ENCODE results near the gene EYS. TPM values are rescaled to one million over a fixed set of nuclear protein-coding genes. Genes with fewer than 3 reads are reported as not detected.

The EYS gene
- total and polyA plus RNA-seq, 4 donors = 0.08 to 0.63 (median 0.36) TPM

DNA sequence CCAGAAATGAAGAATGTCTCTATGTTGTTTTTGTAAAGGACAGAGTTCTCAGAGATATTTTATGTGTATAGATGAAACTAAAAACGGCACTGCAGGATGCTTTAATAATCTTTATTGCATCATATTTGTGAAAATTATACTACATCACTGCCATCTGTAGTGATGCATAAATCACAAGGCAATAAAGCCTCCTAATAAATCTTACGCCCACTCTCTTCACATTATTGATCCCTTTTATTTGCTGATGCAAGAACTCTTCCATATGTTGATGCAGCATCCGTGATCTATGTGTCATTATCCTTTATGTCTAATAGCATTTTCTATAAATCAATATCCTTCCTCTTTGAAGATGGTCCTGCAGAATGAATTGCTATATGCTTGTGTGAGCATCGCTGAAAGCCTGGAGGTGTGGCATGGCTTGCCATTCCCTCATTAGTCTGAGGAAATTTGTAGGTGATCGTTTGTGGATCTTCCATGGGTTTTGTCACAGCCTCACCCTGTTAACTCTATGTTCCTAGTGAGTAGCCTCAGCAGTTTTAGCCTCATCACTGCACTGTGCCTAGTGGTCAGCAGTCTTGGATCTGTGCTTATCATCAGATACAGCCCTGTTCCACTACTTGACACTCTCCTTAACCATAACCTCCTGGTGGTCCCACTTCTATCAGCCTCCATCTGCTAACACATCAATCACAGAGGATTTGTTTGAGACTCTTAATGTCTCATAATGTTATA is 983.5 kb downstream of the EYS start:
- WGBS = 70% methylated on average over 5 of the region's 5 CpGs
- no peak for TF ChIP-seq NR2F2 (IDR thresholded peaks at IDR 0.05)
- TF ChIP-seq, protein P1, sequence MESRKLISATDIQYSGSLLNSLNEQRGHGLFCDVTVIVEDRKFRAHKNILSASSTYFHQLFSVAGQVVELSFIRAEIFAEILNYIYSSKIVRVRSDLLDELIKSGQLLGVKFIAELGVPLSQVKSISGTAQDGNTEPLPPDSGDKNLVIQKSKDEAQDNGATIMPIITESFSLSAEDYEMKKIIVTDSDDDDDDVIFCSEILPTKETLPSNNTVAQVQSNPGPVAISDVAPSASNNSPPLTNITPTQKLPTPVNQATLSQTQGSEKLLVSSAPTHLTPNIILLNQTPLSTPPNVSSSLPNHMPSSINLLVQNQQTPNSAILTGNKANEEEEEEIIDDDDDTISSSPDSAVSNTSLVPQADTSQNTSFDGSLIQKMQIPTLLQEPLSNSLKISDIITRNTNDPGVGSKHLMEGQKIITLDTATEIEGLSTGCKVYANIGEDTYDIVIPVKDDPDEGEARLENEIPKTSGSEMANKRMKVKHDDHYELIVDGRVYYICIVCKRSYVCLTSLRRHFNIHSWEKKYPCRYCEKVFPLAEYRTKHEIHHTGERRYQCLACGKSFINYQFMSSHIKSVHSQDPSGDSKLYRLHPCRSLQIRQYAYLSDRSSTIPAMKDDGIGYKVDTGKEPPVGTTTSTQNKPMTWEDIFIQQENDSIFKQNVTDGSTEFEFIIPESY (IDR thresholded peaks at IDR 0.05) = no peak
- no peak for TF ChIP-seq SP1 (IDR thresholded peaks at IDR 0.05)
- TF ChIP-seq YY1 (IDR thresholded peaks at IDR 0.05) = no peak
- no peak for TF ChIP-seq EGR1 (IDR thresholded peaks at IDR 0.05; ENCODE audit: low read depth in 2 of 2)
- TF ChIP-seq, protein P2, sequence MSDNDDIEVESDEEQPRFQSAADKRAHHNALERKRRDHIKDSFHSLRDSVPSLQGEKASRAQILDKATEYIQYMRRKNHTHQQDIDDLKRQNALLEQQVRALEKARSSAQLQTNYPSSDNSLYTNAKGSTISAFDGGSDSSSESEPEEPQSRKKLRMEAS (IDR thresholded peaks at IDR 0.05) = no peak
- no peak for TF ChIP-seq HNF4G (IDR thresholded peaks at IDR 0.05)

DNA sequence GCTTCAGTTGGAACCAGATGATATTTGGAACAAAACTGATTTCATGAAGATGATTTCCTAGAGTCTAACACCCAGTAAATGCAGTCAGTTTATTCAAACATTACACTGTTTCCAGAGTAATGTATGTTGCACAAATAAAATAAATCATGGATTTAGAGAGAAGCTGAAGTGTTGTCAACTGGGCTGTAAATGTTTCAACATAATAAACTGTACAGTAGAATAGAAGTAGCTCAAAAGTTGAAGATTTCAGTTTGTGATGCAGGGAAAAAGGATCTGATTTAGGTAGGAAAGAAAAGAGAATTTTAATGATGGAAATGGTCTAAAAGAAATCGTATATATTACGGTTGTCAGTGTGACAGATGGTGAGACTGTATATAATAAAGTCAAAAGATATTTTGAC is 985.2 kb downstream of the EYS start:
- Histone ChIP-seq H3K4me3 (ENCODE audit: low read depth in 1 of 3, low read length in 3 of 3) (no peak overlapping the region), H3K9ac (ENCODE audit: low read depth in 1 of 2, low read length in 2 of 2) (no peak overlapping the region), H3K4me1 (ENCODE audit: control insufficient read depth in 4 of 4, insufficient read depth in 4 of 4, low read length in 3 of 4) (peaks cover 0 to 1% (median 0%) of the 10 kb centered on the region in 4 donors), H3K27ac (ENCODE audit: low read depth in 1 of 2, low read length in 2 of 2) (no peak overlapping the region), H3K36me3 (ENCODE audit: control insufficient read depth in 4 of 4, insufficient read depth in 3 of 4, low read depth in 1 of 4, low read length in 3 of 4) (no peaks in the 10 kb centered on the region), H3K9me3 (ENCODE audit: control insufficient read depth in 4 of 4, low read length in 3 of 4) (no peaks in the 10 kb centered on the region), H3K27me3 (ENCODE audit: control insufficient read depth in 4 of 4, insufficient read depth in 4 of 4, low read length in 3 of 4) (no peaks in the 10 kb centered on the region)
- no peak for DNase-seq (ENCODE audit: low spot score)
- TF ChIP-seq, protein P3, sequence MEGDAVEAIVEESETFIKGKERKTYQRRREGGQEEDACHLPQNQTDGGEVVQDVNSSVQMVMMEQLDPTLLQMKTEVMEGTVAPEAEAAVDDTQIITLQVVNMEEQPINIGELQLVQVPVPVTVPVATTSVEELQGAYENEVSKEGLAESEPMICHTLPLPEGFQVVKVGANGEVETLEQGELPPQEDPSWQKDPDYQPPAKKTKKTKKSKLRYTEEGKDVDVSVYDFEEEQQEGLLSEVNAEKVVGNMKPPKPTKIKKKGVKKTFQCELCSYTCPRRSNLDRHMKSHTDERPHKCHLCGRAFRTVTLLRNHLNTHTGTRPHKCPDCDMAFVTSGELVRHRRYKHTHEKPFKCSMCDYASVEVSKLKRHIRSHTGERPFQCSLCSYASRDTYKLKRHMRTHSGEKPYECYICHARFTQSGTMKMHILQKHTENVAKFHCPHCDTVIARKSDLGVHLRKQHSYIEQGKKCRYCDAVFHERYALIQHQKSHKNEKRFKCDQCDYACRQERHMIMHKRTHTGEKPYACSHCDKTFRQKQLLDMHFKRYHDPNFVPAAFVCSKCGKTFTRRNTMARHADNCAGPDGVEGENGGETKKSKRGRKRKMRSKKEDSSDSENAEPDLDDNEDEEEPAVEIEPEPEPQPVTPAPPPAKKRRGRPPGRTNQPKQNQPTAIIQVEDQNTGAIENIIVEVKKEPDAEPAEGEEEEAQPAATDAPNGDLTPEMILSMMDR (IDR thresholded peaks at IDR 0.05; ENCODE audit: low read depth, low read length, missing input control) = no peak
- no peak for TF ChIP-seq JUND (IDR thresholded peaks at IDR 0.05)
- no peak for TF ChIP-seq RXRA (IDR thresholded peaks at IDR 0.05)
- no peak for TF ChIP-seq TAF1 (conservative IDR thresholded peaks at IDR 0.05)
- TF ChIP-seq GABPA (IDR thresholded peaks at IDR 0.05 in 1 of 2, conservative IDR thresholded peaks at IDR 0.05 in 1 of 2) = no peak
- no peak for TF ChIP-seq HNF4G (IDR thresholded peaks at IDR 0.05)
- no peak for TF ChIP-seq EGR1 (IDR thresholded peaks at IDR 0.05; ENCODE audit: low read depth in 2 of 2)
- no peak for TF ChIP-seq YY1 (IDR thresholded peaks at IDR 0.05)
- TF ChIP-seq, protein P4, sequence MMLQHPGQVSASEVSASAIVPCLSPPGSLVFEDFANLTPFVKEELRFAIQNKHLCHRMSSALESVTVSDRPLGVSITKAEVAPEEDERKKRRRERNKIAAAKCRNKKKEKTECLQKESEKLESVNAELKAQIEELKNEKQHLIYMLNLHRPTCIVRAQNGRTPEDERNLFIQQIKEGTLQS (IDR thresholded peaks at IDR 0.05) = no peak
- TF ChIP-seq, protein P1 (IDR thresholded peaks at IDR 0.05) = no peak
- no peak for TF ChIP-seq FOXA2 (IDR thresholded peaks at IDR 0.05)
- TF ChIP-seq, protein P5, sequence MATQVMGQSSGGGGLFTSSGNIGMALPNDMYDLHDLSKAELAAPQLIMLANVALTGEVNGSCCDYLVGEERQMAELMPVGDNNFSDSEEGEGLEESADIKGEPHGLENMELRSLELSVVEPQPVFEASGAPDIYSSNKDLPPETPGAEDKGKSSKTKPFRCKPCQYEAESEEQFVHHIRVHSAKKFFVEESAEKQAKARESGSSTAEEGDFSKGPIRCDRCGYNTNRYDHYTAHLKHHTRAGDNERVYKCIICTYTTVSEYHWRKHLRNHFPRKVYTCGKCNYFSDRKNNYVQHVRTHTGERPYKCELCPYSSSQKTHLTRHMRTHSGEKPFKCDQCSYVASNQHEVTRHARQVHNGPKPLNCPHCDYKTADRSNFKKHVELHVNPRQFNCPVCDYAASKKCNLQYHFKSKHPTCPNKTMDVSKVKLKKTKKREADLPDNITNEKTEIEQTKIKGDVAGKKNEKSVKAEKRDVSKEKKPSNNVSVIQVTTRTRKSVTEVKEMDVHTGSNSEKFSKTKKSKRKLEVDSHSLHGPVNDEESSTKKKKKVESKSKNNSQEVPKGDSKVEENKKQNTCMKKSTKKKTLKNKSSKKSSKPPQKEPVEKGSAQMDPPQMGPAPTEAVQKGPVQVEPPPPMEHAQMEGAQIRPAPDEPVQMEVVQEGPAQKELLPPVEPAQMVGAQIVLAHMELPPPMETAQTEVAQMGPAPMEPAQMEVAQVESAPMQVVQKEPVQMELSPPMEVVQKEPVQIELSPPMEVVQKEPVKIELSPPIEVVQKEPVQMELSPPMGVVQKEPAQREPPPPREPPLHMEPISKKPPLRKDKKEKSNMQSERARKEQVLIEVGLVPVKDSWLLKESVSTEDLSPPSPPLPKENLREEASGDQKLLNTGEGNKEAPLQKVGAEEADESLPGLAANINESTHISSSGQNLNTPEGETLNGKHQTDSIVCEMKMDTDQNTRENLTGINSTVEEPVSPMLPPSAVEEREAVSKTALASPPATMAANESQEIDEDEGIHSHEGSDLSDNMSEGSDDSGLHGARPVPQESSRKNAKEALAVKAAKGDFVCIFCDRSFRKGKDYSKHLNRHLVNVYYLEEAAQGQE (IDR thresholded peaks at IDR 0.05) = no peak
- TF ChIP-seq, protein P2 (IDR thresholded peaks at IDR 0.05) = no peak
- WGBS = 83% methylated on average over 2 of the region's 2 CpGs

More for the DNA sequence above, 983.5 kb downstream of the EYS start:
- H3K36me3 ChIP-seq (ENCODE audit: control insufficient read depth in 4 of 4, insufficient read depth in 3 of 4, low read depth in 1 of 4, low read length in 3 of 4) = no peaks in the 10 kb centered on the region
- H3K27me3 ChIP-seq (ENCODE audit: control insufficient read depth in 4 of 4, insufficient read depth in 4 of 4, low read length in 3 of 4) = no peaks in the 10 kb centered on the region
- peaks cover 0 to 1% (median 0%) of the 10 kb centered on the region in 4 donors for H3K4me1 ChIP-seq (ENCODE audit: control insufficient read depth in 4 of 4, insufficient read depth in 4 of 4, low read length in 3 of 4)
- H3K27ac ChIP-seq (ENCODE audit: low read depth in 1 of 2, low read length in 2 of 2) = no peak overlapping the region
- no peak overlapping the region for H3K9ac ChIP-seq (ENCODE audit: low read depth in 1 of 2, low read length in 2 of 2)
- no peak overlapping the region for H3K4me3 ChIP-seq (ENCODE audit: low read depth in 1 of 3, low read length in 3 of 3)
- no peak for DNase-seq (ENCODE audit: low spot score)
- H3K9me3 ChIP-seq (ENCODE audit: control insufficient read depth in 4 of 4, low read length in 3 of 4) = no peaks in the 10 kb centered on the region
